Lower lobe of right lung (tissue), 2 donors: ENCODE results near the gene PRKG1. TPM values are rescaled to one million over a fixed set of nuclear protein-coding genes. Genes with fewer than 3 reads are reported as not detected.

ENCODE experiments used
- ATAC-seq, 2 donors: fragments of 200-7000 bp; cut with Tn5 transposase; one replicate each; pipeline ENCODE4 v1.9.1; 2020 to 2022; ENCODE audit warnings: mild to moderate bottlenecking in 2 of 2, moderate library complexity in 2 of 2
- DNase-seq: peaks from one replicate; pipeline ENCODE4 v3.0.0-alpha.2; 2020
- H3K27ac ChIP-seq: fragments of 200-600 bp; one replicate; pipeline ENCODE4 v1.8.0; 2022
- H3K27me3 ChIP-seq: fragments of 200-600 bp; one replicate; pipeline ENCODE4 v1.8.0; 2022; ENCODE audit warnings: low read depth
- H3K36me3 ChIP-seq: fragments of 200-600 bp; one replicate; pipeline ENCODE4 v1.8.0; 2022; ENCODE audit warnings: mild to moderate bottlenecking
- H3K4me1 ChIP-seq: fragments of 200-600 bp; one replicate; pipeline ENCODE4 v1.8.0; 2022
- H3K4me3 ChIP-seq: fragments of 200-600 bp; one replicate; pipeline ENCODE4 v1.8.0; 2022; ENCODE audit warnings: mild to moderate bottlenecking
- H3K9me3 ChIP-seq: fragments of 200-600 bp; one replicate; pipeline ENCODE4 v1.8.0; 2022
- CTCF ChIP-seq: fragments of 200-600 bp; IDR thresholded peaks from one replicate; pipeline ENCODE4 v1.8.0; 2022; ENCODE audit warnings: antibody characterized with exemption, mild to moderate bottlenecking
- intact Hi-C: fragments of 100-400 bp; cut with DNase I; formaldehyde crosslinking; loops from one replicate; pipeline ENCODE4 v1.11.0; 2022
- total RNA-seq: library from RNA; stranded (reverse); fragmentation: NEBNext Ultra II Directional; extraction: Animal tissue kit (Norgen Biotek cat#: 25700); gene quantifications from one replicate; pipeline ENCODE4 v1.2.1, GENCODE V29; 2021
- donor health status: DM: no; HTN: yes; CAD: no; lungs with severe emphysema.

The PRKG1 gene
- total RNA-seq, 1 donor from 2014 or later, result 23.6 TPM

GRCh38 chr10:52316500-52316899, 1242.2 kb downstream of the PRKG1 start:
- intact Hi-C loops, result no loop called here
- no peak for ATAC-seq
- H3K27me3 ChIP-seq, result peaks cover 21% of the 10 kb centered on the region
- no peak for DNase-seq
- H3K36me3 ChIP-seq, result no peaks in the 10 kb centered on the region
- no peak for TF ChIP-seq CTCF
- H3K27ac ChIP-seq, result no peak overlapping the region
- H3K4me1 ChIP-seq, result peaks cover 18% of the 10 kb centered on the region
- no peaks in the 10 kb centered on the region for H3K9me3 ChIP-seq
- no peak overlapping the region for H3K4me3 ChIP-seq

GRCh38 chr10:52318136-52318701, 1243.9 kb downstream of the PRKG1 start:
- H3K27me3 ChIP-seq, result peaks cover 15% of the 10 kb centered on the region
- no peak for DNase-seq
- no peak overlapping the region for H3K27ac ChIP-seq
- H3K36me3 ChIP-seq, result no peaks in the 10 kb centered on the region
- H3K4me1 ChIP-seq, result peaks cover 14% of the 10 kb centered on the region
- H3K9me3 ChIP-seq, result no peaks in the 10 kb centered on the region
- H3K4me3 ChIP-seq, result no peak overlapping the region
- ATAC-seq, result no peak
- no peak for TF ChIP-seq CTCF
- intact Hi-C loops, result no loop called here

- TF ChIP-seq CTCF, result no peak
- H3K4me3 ChIP-seq, result no peak overlapping the region
- H3K9me3 ChIP-seq, result no peaks in the 10 kb centered on the region
- peaks cover 7% of the 10 kb centered on the region for H3K4me1 ChIP-seq
- H3K27ac ChIP-seq, result no peak overlapping the region
- ATAC-seq, result peak in 1 of 2 donors; percentile 75
- intact Hi-C loops, result no loop called here
- no peaks in the 10 kb centered on the region for H3K36me3 ChIP-seq
- H3K27me3 ChIP-seq, result peaks cover 8% of the 10 kb centered on the region
- DNase-seq, result no peak
These were observed 1244.7 kb downstream of the PRKG1 start for GRCh38 chr10:52318822-52319464.

- Histone ChIP-seq H3K27me3 (no peaks in the 10 kb centered on the region), H3K36me3 (no peaks in the 10 kb centered on the region), H3K9me3 (no peaks in the 10 kb centered on the region), H3K4me1 (no peaks in the 10 kb centered on the region), H3K27ac (no peak overlapping the region), H3K4me3 (no peak overlapping the region)
- intact Hi-C loops, result no loop called here
- TF ChIP-seq CTCF, result no peak
- DNase-seq (no peak), ATAC-seq (no peak)
These were observed 1245.6 kb downstream of the PRKG1 start for GRCh38 chr10:52319926-52320325.

GRCh38 chr10:52322323-52322722, 1248.0 kb downstream of the PRKG1 start:
- intact Hi-C loops, result no loop called here
- no peaks in the 10 kb centered on the region for H3K4me1 ChIP-seq
- DNase-seq (no peak), ATAC-seq (peak in 1 of 2 donors; percentile 58)
- no peak for TF ChIP-seq CTCF
- H3K36me3 ChIP-seq, result no peaks in the 10 kb centered on the region
- no peaks in the 10 kb centered on the region for H3K9me3 ChIP-seq
- no peak overlapping the region for H3K4me3 ChIP-seq
- no peaks in the 10 kb centered on the region for H3K27me3 ChIP-seq
- H3K27ac ChIP-seq, result no peak overlapping the region
